NK-92 (cell line): ENCODE data around the gene ZKSCAN5.
A peak's percentile ranks its signal among the peaks of the same experiment; 100 is the strongest.

Experiments used
- DNase-seq: peaks from one replicate; lab custom pipeline; 2025; ENCODE audit not compliant: unreplicated experiment; lab: John Stamatoyannopoulos, UW

The ZKSCAN5 gene

DNA sequence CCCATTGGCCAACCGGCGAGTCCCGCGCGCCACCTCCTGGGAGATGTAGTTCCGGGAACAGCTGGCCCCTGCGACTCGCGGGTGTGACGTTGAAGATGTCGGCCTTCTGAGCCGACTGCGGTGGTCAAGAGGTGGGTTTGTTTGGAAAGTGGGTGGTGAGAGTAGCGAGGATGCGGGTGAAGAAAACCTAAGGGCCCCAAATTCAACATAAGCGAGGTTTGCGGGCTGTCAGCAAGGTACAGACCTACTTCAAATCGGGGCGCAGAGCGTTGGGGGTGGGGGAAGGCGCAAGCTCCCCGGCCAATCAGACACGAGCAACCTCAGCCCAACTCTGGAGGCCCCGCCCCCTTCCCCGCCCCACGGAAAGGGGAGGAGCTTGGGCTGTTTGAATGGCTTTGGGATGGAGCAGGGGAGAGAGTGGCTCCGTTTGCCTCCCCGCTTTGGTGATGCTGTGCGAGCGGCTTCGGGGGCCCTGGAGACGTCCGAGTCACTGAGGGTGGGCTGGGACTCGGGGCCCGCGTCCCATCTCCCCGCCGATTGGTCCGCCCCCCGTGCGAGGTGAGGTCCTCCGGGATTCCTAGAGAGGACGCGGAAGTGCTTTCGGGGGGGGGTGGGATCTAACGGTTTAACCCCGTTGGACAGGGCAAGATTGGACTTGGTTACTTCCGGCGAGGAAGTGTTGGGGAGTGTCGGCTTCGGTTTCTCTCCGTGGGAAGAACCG lies at the start of gene ZKSCAN5:
ZKSCAN5 (plus strand) TSS at position 60 of the 721 bp plus-strand sequence. CDS start 1,383 bp downstream, outside the sequence.
- peak; percentile 75 for DNase-seq

DNA sequence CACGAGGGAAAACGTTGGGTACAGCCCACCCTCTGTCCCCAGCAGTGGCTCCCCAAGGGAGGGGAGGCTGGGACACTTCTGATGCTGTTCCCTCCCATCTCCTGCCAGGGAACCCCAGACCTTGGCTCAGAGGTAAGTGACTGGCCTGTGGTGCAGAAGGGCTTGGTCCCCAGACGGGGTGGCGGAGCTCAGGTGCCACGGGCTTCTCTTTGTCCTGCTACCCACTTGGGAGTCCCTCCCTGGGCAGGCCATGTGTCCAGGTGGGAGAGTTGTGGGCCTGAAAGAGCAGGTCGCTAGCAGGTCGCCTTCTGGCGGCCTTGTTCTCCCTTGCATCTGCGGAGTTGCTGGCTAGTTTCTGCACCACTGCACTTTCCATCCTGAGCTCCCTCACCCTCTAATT lies 48.6 kb upstream of the ZKSCAN5 start:
- no peak for DNase-seq

- no peak for DNase-seq
Observed at GRCh38 chr7:99456288-99456687, 48.2 kb upstream of the ZKSCAN5 start.

DNA sequence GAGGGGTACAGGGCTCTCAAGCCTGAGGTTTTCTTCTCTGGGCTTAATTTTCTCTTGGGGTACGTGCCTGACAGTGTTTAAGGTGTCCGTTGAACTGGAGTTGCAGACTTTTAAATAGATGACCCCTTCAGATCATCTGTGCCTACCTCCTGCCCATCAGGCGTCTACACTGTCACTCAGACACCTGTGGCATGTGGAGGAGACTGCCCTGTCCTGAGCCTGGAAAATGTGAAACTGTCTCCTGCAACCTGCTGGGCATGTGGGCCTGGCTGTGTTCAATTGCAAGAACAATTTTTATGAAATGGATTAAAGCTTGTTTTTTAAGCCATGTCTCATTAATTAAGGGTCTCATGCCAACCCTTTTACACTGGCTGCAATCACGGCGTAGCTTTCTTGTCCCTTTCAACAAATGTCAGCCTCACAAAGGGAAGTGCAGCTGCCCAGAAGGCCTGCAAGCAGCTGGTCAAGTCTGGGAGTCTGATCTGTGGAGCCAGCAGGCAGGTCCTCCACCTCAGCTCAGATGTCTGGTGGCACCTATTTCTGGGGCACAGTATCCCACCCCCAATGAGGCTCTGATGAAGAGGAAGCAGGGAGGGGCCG lies 47.3 kb upstream of the ZKSCAN5 start:
- DNase-seq: no peak

DNA sequence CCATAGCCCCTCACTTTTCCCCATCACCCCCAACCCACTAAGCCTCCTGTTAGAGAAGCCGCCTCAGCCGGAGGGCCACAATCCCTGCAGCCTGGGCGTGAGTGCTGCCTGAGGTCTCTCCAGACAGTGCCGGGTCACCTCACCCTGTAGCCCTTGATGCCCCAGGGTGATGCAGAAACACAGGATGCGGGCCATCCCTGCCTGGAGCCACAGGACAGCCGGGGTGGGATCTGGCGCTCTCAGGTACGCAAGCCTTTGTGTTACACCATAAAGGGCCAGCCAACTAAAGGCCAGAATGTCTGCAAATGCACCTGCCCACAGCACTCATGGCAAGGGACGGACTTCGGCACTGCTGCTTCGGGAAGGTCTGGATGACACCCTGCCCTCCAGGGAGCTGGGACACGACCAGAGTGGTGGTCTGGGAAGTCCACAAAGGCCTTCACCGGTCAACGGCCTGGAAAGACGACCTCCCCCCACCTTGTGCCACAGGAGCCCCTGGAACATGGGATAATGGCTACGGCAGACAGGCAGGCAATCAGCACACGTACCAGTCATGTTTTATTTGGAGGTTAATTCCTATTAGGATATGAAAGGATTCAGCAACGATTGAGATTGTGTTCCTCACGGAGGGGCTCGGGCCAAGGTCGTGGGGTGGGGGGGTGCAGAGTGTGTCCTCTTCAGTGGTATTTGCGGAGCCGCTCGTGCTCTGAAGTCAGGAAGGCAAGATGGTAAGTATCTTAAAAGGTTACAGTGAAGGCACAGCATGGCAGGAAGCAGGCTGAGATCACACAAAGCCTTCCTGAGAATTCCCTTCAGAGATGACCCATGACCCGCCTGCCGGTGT lies 46.6 kb upstream of the ZKSCAN5 start:
- no peak for DNase-seq

GRCh38 chr7:99459087-99459486 lies 45.4 kb upstream of the ZKSCAN5 start:
- no peak for DNase-seq

DNA sequence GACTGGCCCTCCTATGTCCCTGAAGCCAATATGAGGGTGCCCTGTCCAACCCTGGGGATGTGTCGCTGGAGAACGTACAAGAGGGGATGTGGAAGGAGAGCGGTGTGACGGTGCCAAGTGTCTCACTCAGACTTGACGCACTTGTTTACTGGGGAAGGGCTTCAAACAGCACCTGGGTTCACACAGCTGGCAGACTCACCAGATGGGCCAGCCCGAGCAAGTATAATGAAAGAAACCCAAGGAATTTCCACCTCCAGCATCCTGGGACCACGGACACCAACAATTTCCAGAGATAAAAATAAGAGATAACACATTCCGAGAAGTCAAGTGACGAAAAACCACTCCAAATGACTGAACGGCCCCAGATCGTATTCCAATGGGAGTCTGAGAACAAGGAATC lies 43.8 kb upstream of the ZKSCAN5 start:
- DNase-seq: no peak

- DNase-seq: no peak
Observed at GRCh38 chr7:99461221-99461620, 43.2 kb upstream of the ZKSCAN5 start.

- DNase-seq: no peak
Observed at GRCh38 chr7:99465421-99465768, 39.1 kb upstream of the ZKSCAN5 start.

- no peak for DNase-seq
Observed at GRCh38 chr7:99468336-99468918, 36.0 kb upstream of the ZKSCAN5 start.

DNA sequence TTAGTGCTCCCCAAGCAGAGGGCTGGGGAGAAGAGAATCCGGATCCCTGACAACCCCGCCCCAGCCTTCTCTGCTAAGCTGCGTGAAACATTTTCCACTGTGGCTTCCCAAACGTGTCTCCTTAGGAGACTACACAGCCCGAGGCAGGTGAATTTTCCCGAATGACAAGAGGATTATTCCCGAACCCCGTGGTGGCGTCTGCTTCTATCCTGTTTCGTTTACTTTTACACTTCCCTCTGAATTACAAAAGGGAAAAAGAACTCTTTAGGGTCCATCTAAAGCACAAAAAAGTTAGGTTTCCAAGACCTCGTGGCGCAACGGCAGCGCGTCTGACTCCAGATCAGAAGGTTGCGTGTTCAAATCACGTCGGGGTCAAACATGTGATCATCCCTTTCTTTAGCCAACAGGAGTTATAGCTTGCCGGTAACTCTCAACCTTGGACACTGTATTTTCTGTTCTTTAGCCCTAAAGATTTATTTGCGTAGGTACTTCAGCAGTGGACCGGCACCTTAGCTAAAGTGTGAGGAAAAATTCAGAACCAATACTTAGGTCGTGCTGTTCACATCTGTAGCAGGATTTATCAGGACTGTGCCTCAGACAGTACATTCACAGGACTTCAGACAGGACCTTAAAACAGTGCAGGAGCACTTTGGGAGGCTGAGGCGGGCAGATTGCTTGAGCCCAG lies 34.9 kb upstream of the ZKSCAN5 start:
- no peak for DNase-seq

DNA sequence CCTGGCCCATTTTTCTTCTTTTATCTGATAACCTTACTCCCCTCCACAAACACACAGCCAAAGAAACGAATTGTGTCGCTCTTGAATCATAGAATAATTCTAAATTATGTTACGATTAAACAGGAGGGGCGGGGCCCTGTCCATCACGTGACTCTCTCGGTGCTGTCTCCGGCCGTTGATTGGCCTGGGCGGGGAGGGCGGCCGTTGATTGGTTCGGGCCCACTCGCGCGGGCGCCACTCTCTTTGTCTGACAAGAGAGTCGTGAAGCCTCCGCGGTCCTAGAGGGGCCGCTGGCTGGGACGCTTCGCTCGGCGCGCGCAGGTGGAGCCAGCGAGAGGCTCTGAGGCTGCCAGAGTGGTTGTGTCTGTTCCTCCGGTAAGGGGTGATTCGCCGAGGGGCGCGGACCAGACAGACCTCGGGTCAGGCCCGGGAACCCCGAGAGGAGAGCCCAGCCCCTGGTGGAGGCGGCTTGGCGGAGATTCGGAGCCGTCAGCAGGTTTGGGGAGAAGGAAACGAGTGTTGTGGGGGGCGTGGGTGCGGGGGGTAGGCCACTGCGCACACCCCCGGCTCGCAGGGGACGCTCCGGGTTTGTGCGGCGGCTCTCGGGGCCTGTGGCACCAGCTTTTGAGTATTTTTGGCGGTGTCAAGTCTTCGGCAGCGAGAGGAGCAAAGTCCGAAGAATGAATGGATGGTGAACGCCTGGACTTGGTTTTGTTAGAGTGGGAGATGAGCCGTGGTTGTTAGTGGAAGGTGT lies 31.7 kb upstream of the ZKSCAN5 start, which contains the start of gene ZNF789:
ZNF789 (plus strand) TSS at position 330 of the 754 bp plus-strand sequence. CDS start 3,567 bp downstream, outside the sequence.
- peak; percentile 87 for DNase-seq

DNA sequence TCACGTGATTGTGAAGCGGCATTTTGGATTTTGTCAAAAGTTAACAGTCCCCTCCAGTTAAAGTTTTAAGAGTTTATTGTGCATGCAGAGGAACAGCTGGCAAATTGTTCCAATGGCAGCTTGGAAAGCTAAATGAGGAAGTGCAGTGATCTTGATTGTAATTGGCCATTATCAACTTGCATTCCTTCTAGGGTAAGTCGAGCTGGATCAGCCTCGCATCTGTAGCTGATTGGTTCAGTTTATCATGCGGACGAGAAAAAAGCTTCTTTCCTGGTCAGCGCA lies 31.2 kb upstream of the ZKSCAN5 start:
- no peak for DNase-seq

DNA sequence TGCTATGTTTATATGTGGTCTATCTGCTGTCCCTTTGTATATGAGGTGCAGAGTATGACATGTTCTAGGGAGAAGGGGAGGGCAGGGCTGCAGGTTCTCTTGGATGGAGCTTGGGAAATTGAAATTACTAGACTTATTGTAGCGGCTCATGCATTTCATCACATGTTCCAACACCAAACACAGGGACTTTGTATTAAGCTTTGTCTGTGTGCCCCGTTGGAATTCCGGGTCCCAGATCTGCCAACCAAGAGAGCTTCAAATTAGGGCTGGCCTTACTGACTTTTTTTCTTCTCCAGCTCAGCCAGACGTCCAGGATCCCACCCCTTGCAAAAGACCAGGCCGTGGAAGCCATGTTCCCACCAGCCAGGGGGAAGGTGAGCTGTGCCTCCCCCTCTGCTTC lies 28.4 kb upstream of the ZKSCAN5 start:
- DNase-seq: no peak

- DNase-seq: no peak
Observed at GRCh38 chr7:99478464-99479440, 25.7 kb upstream of the ZKSCAN5 start.

DNA sequence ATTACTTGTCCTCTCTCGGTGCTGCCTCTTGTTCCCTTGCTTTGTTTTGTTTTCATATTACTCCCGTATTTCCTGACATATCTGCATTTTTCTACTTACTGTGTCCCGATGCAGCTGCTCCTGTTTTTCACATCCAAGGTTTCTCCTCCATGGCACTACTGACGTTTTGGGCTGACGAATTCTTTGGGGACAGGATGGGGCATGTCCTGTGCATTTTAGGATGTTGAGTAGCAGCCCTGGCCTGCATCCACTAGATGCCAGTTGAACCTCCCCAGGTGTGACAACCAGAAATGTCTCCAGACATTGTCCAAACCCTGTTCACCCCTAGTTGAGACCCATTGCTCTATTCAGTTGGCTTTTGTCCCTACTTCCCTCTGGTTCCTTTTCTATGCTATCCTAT lies 19.4 kb upstream of the ZKSCAN5 start:
- DNase-seq: no peak

GRCh38 chr7:99489235-99489634 lies 15.2 kb upstream of the ZKSCAN5 start:
- DNase-seq: no peak

- DNase-seq: no peak
Observed at GRCh38 chr7:99490878-99491277, 13.6 kb upstream of the ZKSCAN5 start.

DNA sequence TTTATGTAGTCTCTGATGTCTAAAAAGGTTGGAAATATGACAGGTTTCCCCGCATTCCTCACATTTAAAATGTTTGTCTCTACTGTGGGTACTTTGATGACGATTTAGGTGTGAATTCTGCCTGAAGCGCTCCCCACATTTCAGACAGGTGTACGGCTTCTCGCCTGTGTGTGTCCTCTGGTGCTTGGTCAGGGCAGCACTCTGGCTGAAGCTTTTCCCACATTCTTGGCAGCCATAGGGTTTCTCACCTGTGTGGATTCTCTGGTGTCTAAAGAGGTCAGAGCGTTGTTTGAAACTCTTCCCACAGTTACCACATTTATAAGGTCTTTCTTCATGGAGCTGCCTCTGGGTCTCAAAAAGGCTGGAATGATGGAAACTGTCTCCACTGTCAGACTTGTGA lies 10.6 kb upstream of the ZKSCAN5 start:
- no peak for DNase-seq
